DND-41 (cell line): ENCODE results near the gene CDH19.

Source experiments
- EZH2 ChIP-seq: IDR thresholded peaks from 3 replicates; pipeline ENCODE4 v1.6.1; 2012; ENCODE audit warnings: borderline replicate concordance, low read depth, mild to moderate bottlenecking, moderate library complexity, low read length, inconsistent platforms; ENCODE audit not compliant: severe bottlenecking
- TF ChIP-seq, protein P1 (sequence below): IDR thresholded peaks from 2 replicates; pipeline ENCODE4 v1.5.1; 2012; ENCODE audit warnings: borderline replicate concordance, low read length, moderate library complexity, mild to moderate bottlenecking; ENCODE audit not compliant: poor library complexity, severe bottlenecking; ENCODE audit errors: extremely low read depth

DNA sequence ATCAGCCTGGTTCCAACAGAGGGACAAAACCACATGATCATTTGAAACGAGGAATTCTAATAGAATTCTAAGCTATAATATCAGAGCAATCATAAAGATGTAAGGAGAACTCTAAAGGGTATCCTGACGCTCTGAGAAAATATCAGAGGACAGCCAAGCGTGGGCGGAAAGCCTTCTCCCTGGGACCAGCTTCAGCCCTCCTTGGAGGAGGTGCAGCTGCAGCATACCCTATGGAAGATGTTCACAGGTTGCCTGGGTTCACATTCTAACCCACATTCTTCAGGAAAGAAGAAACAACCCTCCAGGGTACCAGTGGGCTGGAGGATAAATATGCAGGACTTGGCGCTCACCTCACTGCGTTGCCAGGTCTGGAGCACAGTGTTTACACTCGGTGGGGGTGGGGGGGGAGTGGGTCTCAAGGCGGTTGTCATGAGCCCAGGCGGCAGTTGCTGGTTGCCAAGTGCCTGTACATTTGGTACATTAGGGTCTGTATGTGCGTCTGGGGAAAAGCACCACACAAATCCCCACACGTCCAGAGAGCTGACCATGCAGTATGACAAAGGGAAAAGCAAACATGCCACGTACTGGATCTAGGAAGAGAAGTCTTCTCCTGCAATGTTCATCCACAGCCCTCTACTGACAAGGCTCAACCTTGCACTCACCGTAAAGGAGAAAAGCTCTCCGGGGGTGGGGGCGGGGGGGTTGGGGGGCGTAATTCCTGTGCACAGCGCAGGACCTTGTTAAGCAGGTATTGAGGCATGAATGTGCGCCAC, 80.5 kb downstream of the CDH19 start:
- TF ChIP-seq, protein P1, sequence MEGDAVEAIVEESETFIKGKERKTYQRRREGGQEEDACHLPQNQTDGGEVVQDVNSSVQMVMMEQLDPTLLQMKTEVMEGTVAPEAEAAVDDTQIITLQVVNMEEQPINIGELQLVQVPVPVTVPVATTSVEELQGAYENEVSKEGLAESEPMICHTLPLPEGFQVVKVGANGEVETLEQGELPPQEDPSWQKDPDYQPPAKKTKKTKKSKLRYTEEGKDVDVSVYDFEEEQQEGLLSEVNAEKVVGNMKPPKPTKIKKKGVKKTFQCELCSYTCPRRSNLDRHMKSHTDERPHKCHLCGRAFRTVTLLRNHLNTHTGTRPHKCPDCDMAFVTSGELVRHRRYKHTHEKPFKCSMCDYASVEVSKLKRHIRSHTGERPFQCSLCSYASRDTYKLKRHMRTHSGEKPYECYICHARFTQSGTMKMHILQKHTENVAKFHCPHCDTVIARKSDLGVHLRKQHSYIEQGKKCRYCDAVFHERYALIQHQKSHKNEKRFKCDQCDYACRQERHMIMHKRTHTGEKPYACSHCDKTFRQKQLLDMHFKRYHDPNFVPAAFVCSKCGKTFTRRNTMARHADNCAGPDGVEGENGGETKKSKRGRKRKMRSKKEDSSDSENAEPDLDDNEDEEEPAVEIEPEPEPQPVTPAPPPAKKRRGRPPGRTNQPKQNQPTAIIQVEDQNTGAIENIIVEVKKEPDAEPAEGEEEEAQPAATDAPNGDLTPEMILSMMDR, result no peak
- no peak for TF ChIP-seq EZH2
